Hepatocyte (in vitro differentiated cells): Measurements from ENCODE around the gene CBLB. TPM values are rescaled to one million over a fixed set of nuclear protein-coding genes. Genes with fewer than 3 reads are reported as not detected.

Experiments used
- DNase-seq: peaks from one replicate; pipeline ENCODE4 v3.0.0-alpha.2; 2016; ENCODE audit warnings: low spot score
- H2AFZ ChIP-seq: fragments of 200-600 bp; sonication (generic); 2 replicates; pipeline ENCODE4 v1.6.0; 2016; ENCODE audit warnings: antibody characterized with exemption, mild to moderate bottlenecking
- H3K27ac ChIP-seq: fragments of 200-600 bp; sonication (generic); 2 replicates; pipeline ENCODE4 v1.5.1; 2016; ENCODE audit warnings: mild to moderate bottlenecking
- H3K27me3 ChIP-seq: fragments of 200-600 bp; sonication (generic); 2 replicates; pipeline ENCODE4 v1.6.1; 2016
- H3K36me3 ChIP-seq: fragments of 200-600 bp; sonication (generic); replicated peaks from 2 replicates; pipeline ENCODE4 v1.5.1; 2016; ENCODE audit warnings: low read depth; ENCODE audit not compliant: insufficient read depth
- H3K4me1 ChIP-seq: fragments of 200-600 bp; sonication (generic); 2 replicates; pipeline ENCODE4 v1.5.1; 2016; ENCODE audit warnings: mild to moderate bottlenecking, moderate library complexity; ENCODE audit not compliant: insufficient read depth
- H3K4me2 ChIP-seq: fragments of 200-600 bp; sonication (generic); 2 replicates; pipeline ENCODE4 v1.6.0; 2016
- H3K4me3 ChIP-seq: fragments of 200-600 bp; sonication (generic); 2 replicates; pipeline ENCODE4 v1.5.1; 2016; ENCODE audit warnings: mild to moderate bottlenecking
- H3K79me2 ChIP-seq: fragments of 200-600 bp; sonication (generic); 2 replicates; pipeline ENCODE4 v1.6.0; 2017; ENCODE audit warnings: mild to moderate bottlenecking
- H3K9me2 ChIP-seq: fragments of 200-600 bp; sonication (generic); replicated peaks from 2 replicates; pipeline ENCODE4 v1.6.0; 2017; ENCODE audit warnings: mild to moderate bottlenecking; ENCODE audit not compliant: insufficient read depth
- H3K9me3 ChIP-seq: fragments of 200-600 bp; sonication (generic); 2 replicates; pipeline ENCODE4 v1.5.1; 2016; ENCODE audit warnings: low read depth, mild to moderate bottlenecking
- H4K20me1 ChIP-seq: fragments of 200-600 bp; sonication (generic); 2 replicates; pipeline ENCODE4 v1.6.0; 2016; ENCODE audit warnings: mild to moderate bottlenecking; ENCODE audit not compliant: insufficient read depth, poor library complexity, severe bottlenecking
- CTCF ChIP-seq: fragments of 200-600 bp; sonication (generic); IDR thresholded peaks from 2 replicates; pipeline ENCODE4 v1.5.1; 2016; ENCODE audit warnings: antibody characterized with exemption, mild to moderate bottlenecking; ENCODE audit not compliant: poor library complexity
- EZH2 ChIP-seq: fragments of 200-600 bp; sonication (generic); IDR thresholded peaks from 2 replicates; pipeline ENCODE4 v1.6.1; 2016; ENCODE audit warnings: antibody characterized with exemption, mild to moderate bottlenecking, borderline replicate concordance
- EZH2phosphoT487 ChIP-seq: fragments of 200-600 bp; sonication (generic); IDR thresholded peaks from one replicate; pipeline ENCODE4 v1.6.1; 2018; ENCODE audit warnings: antibody characterized with exemption, mild to moderate bottlenecking, low read depth, moderate library complexity; ENCODE audit not compliant: unreplicated experiment, severe bottlenecking
- WGBS: methylation state at CpG from one replicate; pipeline ENCODE4 v1.1.6; 2016; ENCODE audit warnings: low lambda C conversion rate; ENCODE audit errors: missing lambda C conversion rate; 5-methylcytosine and 5-hydroxymethylcytosine counted together
- polyA plus RNA-seq: library from polyadenylated mRNA; unstranded; fragments of >200 nt; fragmentation: Nextera tagmentation; extraction: Ambion mirVana; gene quantifications from 2 replicates; pipeline ENCODE4 v1.2.1, GENCODE V29; 2016
- total RNA-seq: library from RNA; depleted of rRNA; stranded (reverse); fragments of >200 nt; gene quantifications from 2 replicates; pipeline ENCODE4 v1.2.3, GENCODE V29; 2014

The CBLB gene
- total and polyA plus RNA-seq, 2 experiments from 2014 or later, result 22.6 to 56.0 TPM

DNA sequence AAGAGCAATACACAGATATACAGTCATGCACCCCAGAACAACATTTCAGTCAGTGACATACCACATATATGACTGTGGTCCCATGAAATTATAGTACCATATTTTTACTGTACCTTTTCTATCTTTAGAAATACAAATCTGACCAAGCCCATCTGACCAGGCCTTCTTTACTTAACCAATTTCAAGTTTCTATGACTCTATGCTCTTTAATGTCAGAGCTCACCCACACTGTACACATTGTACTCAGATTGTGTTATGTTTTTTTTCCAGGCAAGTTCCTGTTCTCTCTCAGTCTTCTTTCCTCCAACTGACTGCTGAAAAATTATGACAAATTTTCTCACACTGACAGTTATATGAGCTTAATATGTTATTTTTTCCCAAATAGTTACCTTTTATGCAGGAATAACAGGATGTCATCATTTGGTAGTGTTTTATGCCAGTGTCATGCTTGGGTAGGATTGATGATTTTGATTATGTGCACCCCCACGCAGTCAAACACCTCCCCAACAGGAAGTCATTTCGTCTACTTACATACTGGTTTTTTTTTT, 8.0 kb upstream of the CBLB start:
- no peak overlapping the region for H3K4me3 ChIP-seq
- no peaks in the 10 kb centered on the region for H3K79me2 ChIP-seq
- H2AFZ ChIP-seq, result no peak overlapping the region
- no peaks in the 10 kb centered on the region for H3K9me2 ChIP-seq
- H3K27ac ChIP-seq, result no peak overlapping the region
- TF ChIP-seq EZH2 (no peak), EZH2phosphoT487 (no peak), CTCF (no peak)
- H3K4me2 ChIP-seq, result no peak overlapping the region
- no peaks in the 10 kb centered on the region for H4K20me1 ChIP-seq
- no peaks in the 10 kb centered on the region for H3K4me1 ChIP-seq
- DNase-seq, result no peak
- H3K9me3 ChIP-seq, result no peaks in the 10 kb centered on the region
- H3K36me3 ChIP-seq, result no peaks in the 10 kb centered on the region
- no peaks in the 10 kb centered on the region for H3K27me3 ChIP-seq
- WGBS, result 74% methylated on average over 2 of the region's 2 CpGs

- Histone ChIP-seq H3K27me3 (no peaks in the 10 kb centered on the region), H3K36me3 (no peaks in the 10 kb centered on the region), H3K9me2 (no peaks in the 10 kb centered on the region), H3K4me3 (peak overlapping the region; percentile 46), H2AFZ (peak overlapping the region; percentile 37), H3K9me3 (no peaks in the 10 kb centered on the region), H3K79me2 (peaks cover 34% of the 10 kb centered on the region), H3K4me2 (peak overlapping the region; percentile 75), H3K27ac (peak overlapping the region; percentile 95), H4K20me1 (peaks cover 12% of the 10 kb centered on the region), H3K4me1 (peaks cover 21% of the 10 kb centered on the region)
- 41% methylated on average over 6 of the region's 6 CpGs for WGBS
- TF ChIP-seq CTCF, result no peak
- no peak for DNase-seq
These were observed 1.3 kb upstream of the CBLB start for GRCh38 chr3:105869861-105870755.

- Histone ChIP-seq H3K4me2 (peak overlapping the region; percentile 75), H4K20me1 (peaks cover 12% of the 10 kb centered on the region), H3K27ac (peak overlapping the region; percentile 95), H3K27me3 (no peaks in the 10 kb centered on the region), H3K4me3 (peak overlapping the region; percentile 46), H3K4me1 (peaks cover 28% of the 10 kb centered on the region), H3K9me3 (no peaks in the 10 kb centered on the region), H3K79me2 (peaks cover 40% of the 10 kb centered on the region), H2AFZ (peak overlapping the region; percentile 37), H3K36me3 (no peaks in the 10 kb centered on the region), H3K9me2 (no peaks in the 10 kb centered on the region)
- no peak for DNase-seq
- WGBS, result 1% methylated on average over 3 of the region's 3 CpGs
- TF ChIP-seq CTCF (no peak), EZH2phosphoT487 (no peak), EZH2 (no peak)
These were observed 670 bp upstream of the CBLB start for GRCh38 chr3:105869531-105869833.
